ENCODE data around the gene TNFRSF8.
"Not testable (repeated sequence)": the region's sequence is repeated elsewhere in the genome, so short reads cannot be mapped to it uniquely, and the experiment has no call there.

Gene TNFRSF8

DNA sequence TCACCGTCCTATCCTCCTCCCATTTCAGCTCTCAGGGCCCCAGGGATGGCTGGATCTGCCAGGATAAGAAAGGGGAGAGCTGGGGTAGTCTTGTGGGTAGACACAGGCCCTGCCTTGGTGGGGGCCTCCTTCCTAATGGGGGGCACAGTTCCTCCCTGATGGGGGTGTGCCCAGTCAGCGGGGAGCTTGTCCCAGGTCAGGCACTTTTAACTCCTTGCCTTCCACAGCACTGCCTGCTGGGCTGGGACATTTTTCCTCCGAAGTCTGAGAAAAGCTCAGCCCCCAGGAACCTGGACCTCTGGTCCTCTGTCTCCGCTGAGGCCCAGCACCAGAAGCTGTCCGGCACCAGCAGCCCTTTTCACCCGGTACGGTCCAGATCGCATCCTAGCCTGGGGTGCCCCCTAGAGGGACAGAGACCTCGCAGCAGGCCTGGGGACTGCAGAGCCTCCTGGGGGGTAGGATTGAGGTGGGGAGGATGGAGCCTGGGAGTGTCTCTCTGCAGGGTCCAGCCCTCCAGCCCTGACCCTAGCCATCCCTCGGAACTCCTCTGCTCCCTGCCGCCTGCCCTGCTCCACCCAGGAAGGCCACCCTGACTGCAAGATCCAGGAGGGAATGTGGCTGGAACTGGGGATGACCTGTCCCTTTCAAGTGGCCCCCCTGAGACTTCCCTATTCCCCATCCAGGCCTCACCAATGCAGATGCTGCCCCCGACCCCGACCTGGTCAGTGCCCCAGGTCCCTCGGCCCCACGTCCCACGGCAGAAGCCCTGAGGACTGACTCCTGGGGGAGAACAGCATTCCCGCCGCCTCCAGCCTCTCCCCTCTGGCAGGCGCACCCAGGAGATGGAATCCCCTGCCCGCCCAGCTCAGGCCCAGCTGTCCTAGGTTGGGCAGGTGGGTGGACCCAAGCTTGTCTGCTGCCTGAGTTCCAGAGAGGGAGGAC is 31.8 kb upstream of the TNFRSF8 start:
- Histone ChIP-seq H3K27me3 (ENCODE audit: insufficient read depth, low read depth) (no peaks in the 10 kb centered on the region), H4K20me1 (ENCODE audit: insufficient read depth) (no peaks in the 10 kb centered on the region), H3K36me3 (ENCODE audit: insufficient read depth) (no peaks in the 10 kb centered on the region), H3K4me2 (no peak overlapping the region), H3K79me2 (ENCODE audit: insufficient read depth, low read depth) (no peaks in the 10 kb centered on the region), H3K27ac (no peak overlapping the region), H2AFZ (ENCODE audit: low read depth) (no peak overlapping the region), H3K9ac (no peak overlapping the region), H3K4me1 (ENCODE audit: low read depth, poor library complexity, severe bottlenecking) (no peaks in the 10 kb centered on the region), H3K4me3 (IDR thresholded peaks at IDR 0.05; ENCODE audit: insufficient read depth, low read depth, low read length) (no peak overlapping the region)
- TF ChIP-seq CTCF (conservative IDR thresholded peaks at IDR 0.05; ENCODE audit: low read depth, low read length): peak; percentile 66

GRCh38 chr1:12032161-12032621 is 30.9 kb upstream of the TNFRSF8 start:
- TF ChIP-seq CTCF (conservative IDR thresholded peaks at IDR 0.05; ENCODE audit: low read depth, low read length): no peak
- Histone ChIP-seq H3K79me2 (ENCODE audit: insufficient read depth, low read depth) (no peaks in the 10 kb centered on the region), H3K9ac (no peak overlapping the region), H3K36me3 (ENCODE audit: insufficient read depth) (no peaks in the 10 kb centered on the region), H3K27ac (no peak overlapping the region), H4K20me1 (ENCODE audit: insufficient read depth) (no peaks in the 10 kb centered on the region), H3K4me1 (ENCODE audit: low read depth, poor library complexity, severe bottlenecking) (no peaks in the 10 kb centered on the region), H2AFZ (ENCODE audit: low read depth) (no peak overlapping the region), H3K27me3 (ENCODE audit: insufficient read depth, low read depth) (no peaks in the 10 kb centered on the region), H3K4me2 (no peak overlapping the region), H3K4me3 (IDR thresholded peaks at IDR 0.05; ENCODE audit: insufficient read depth, low read depth, low read length) (no peak overlapping the region)

GRCh38 chr1:12033441-12033840 is 29.7 kb upstream of the TNFRSF8 start:
- not testable (repeated sequence) for H2AFZ ChIP-seq (ENCODE audit: low read depth)

GRCh38 chr1:12034381-12034801 is 28.7 kb upstream of the TNFRSF8 start:
- Histone ChIP-seq H3K9ac (no peak overlapping the region), H3K36me3 (ENCODE audit: insufficient read depth) (no peaks in the 10 kb centered on the region), H3K79me2 (ENCODE audit: insufficient read depth, low read depth) (no peaks in the 10 kb centered on the region), H3K27me3 (ENCODE audit: insufficient read depth, low read depth) (no peaks in the 10 kb centered on the region), H3K27ac (no peak overlapping the region), H3K4me2 (no peak overlapping the region), H3K4me3 (IDR thresholded peaks at IDR 0.05; ENCODE audit: insufficient read depth, low read depth, low read length) (no peak overlapping the region), H2AFZ (ENCODE audit: low read depth) (no peak overlapping the region), H4K20me1 (ENCODE audit: insufficient read depth) (no peaks in the 10 kb centered on the region), H3K4me1 (ENCODE audit: low read depth, poor library complexity, severe bottlenecking) (peaks cover 12% of the 10 kb centered on the region)
- no peak for TF ChIP-seq CTCF (conservative IDR thresholded peaks at IDR 0.05; ENCODE audit: low read depth, low read length)

More at GRCh38 chr1:12033441-12033840, 29.7 kb upstream of the TNFRSF8 start:
- not testable (repeated sequence) for H3K9ac ChIP-seq; H3K36me3 ChIP-seq (ENCODE audit: insufficient read depth); H3K27ac ChIP-seq; H3K4me2 ChIP-seq; H3K4me3 ChIP-seq (IDR thresholded peaks at IDR 0.05; ENCODE audit: insufficient read depth, low read depth, low read length); H3K27me3 ChIP-seq (ENCODE audit: insufficient read depth, low read depth); H3K4me1 ChIP-seq (ENCODE audit: low read depth, poor library complexity, severe bottlenecking); H4K20me1 ChIP-seq (ENCODE audit: insufficient read depth); H3K79me2 ChIP-seq (ENCODE audit: insufficient read depth, low read depth)

DNA sequence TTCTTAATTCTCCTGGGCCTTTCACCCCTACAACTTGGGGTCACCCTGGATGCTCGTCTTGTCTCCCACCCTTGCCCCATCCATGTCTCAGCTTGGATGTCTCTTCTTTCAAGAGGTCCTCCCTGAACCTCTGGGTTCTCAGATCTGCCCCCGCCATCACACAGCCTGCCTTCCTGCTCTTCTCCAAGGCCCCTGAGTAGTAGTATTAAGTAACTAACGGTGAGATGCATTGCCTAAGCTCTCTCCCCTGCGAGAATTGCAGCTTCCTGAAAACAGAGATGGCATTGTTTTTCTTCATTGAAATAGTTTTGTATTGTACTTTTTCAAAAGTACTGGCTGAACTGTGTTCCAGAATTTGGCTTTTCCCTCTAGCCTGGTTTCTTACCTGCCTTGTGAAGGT is 27.8 kb upstream of the TNFRSF8 start:
- H2AFZ ChIP-seq (ENCODE audit: low read depth): no peak overlapping the region
- no peak overlapping the region for H3K27ac ChIP-seq

More for the DNA sequence above, 27.8 kb upstream of the TNFRSF8 start:
- no peak overlapping the region for H3K4me2 ChIP-seq
- H4K20me1 ChIP-seq (ENCODE audit: insufficient read depth): no peaks in the 10 kb centered on the region
- no peaks in the 10 kb centered on the region for H3K36me3 ChIP-seq (ENCODE audit: insufficient read depth)
- H3K9ac ChIP-seq: no peak overlapping the region
- no peaks in the 10 kb centered on the region for H3K79me2 ChIP-seq (ENCODE audit: insufficient read depth, low read depth)
- no peak overlapping the region for H3K4me3 ChIP-seq (IDR thresholded peaks at IDR 0.05; ENCODE audit: insufficient read depth, low read depth, low read length)
- no peak for TF ChIP-seq CTCF (conservative IDR thresholded peaks at IDR 0.05; ENCODE audit: low read depth, low read length)
- peaks cover 21% of the 10 kb centered on the region for H3K4me1 ChIP-seq (ENCODE audit: low read depth, poor library complexity, severe bottlenecking)
- H3K27me3 ChIP-seq (ENCODE audit: insufficient read depth, low read depth): no peaks in the 10 kb centered on the region
